Hepatocyte (in vitro differentiated cells): Measurements from ENCODE around the gene NSUN7.

Source experiments
- EZH2 ChIP-seq: fragments of 200-600 bp; sonication (generic); IDR thresholded peaks from 2 replicates; pipeline ENCODE4 v1.6.1; 2016; ENCODE audit warnings: antibody characterized with exemption, mild to moderate bottlenecking, borderline replicate concordance
- EZH2phosphoT487 ChIP-seq: fragments of 200-600 bp; sonication (generic); IDR thresholded peaks from one replicate; pipeline ENCODE4 v1.6.1; 2018; ENCODE audit warnings: antibody characterized with exemption, mild to moderate bottlenecking, low read depth, moderate library complexity; ENCODE audit not compliant: unreplicated experiment, severe bottlenecking
- TF ChIP-seq, protein P1 (sequence below): fragments of 200-600 bp; sonication (generic); IDR thresholded peaks from 2 replicates; pipeline ENCODE4 v1.5.1; 2016; ENCODE audit warnings: antibody characterized with exemption, mild to moderate bottlenecking; ENCODE audit not compliant: poor library complexity

DNA sequence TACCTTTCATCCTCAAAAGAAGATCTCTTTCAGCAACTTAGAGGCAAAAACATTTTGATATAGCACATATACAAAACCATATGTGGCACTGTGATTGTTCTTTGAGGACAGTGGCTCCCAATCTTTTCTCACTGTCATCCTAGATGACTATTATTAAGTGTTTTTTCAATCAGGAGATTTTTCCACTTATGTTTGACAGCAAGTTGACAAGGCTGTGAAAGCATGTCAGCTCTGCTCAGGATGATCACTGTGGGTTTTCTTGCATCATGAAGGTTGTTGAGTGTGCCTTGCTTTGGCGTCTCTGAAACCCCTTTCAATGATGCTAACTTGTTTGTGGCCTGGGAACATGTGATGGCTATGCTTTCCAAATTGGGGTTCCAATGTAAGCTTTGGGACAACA is 20.2 kb upstream of the NSUN7 start:
- no peak for TF ChIP-seq EZH2
- TF ChIP-seq, protein P1, sequence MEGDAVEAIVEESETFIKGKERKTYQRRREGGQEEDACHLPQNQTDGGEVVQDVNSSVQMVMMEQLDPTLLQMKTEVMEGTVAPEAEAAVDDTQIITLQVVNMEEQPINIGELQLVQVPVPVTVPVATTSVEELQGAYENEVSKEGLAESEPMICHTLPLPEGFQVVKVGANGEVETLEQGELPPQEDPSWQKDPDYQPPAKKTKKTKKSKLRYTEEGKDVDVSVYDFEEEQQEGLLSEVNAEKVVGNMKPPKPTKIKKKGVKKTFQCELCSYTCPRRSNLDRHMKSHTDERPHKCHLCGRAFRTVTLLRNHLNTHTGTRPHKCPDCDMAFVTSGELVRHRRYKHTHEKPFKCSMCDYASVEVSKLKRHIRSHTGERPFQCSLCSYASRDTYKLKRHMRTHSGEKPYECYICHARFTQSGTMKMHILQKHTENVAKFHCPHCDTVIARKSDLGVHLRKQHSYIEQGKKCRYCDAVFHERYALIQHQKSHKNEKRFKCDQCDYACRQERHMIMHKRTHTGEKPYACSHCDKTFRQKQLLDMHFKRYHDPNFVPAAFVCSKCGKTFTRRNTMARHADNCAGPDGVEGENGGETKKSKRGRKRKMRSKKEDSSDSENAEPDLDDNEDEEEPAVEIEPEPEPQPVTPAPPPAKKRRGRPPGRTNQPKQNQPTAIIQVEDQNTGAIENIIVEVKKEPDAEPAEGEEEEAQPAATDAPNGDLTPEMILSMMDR = no peak
- TF ChIP-seq EZH2phosphoT487 = no peak
